Psoas muscle (tissue), 8 donors: Measurements from ENCODE around the gene NTSR2. TPM values are rescaled to one million over a fixed set of nuclear protein-coding genes. Genes with fewer than 3 reads are reported as not detected.

ENCODE experiments used
- ATAC-seq, 4 donors: fragments of 200-7000 bp; cut with Tn5 transposase; one replicate each; pipeline ENCODE4 v1.9.1; 2020; ENCODE audit warnings: moderate library complexity in 3 of 4, mild to moderate bottlenecking in 2 of 4
- DNase-seq, 2 donors: peaks; one replicate each; pipeline ENCODE4 v3.0.0-alpha.2; 2020
- H3K27ac ChIP-seq: fragments of 200-600 bp; one replicate; pipeline ENCODE4 v1.8.0; 2022
- H3K27me3 ChIP-seq, 3 donors: fragments of 200-600 bp in 1 of 3; one replicate each; pipeline versions ENCODE4 v1.6.1 to v1.8.0; 2013 to 2022; ENCODE audit warnings: low read length in 2 of 3, mild to moderate bottlenecking in 2 of 3, moderate library complexity in 1 of 3; ENCODE audit not compliant: insufficient read depth in 3 of 3
- H3K36me3 ChIP-seq, 2 donors: fragments of 200-600 bp in 1 of 2; one replicate each; pipeline versions ENCODE4 v1.6.1 to v1.8.0; 2013 to 2022; ENCODE audit warnings: low read depth in 1 of 2, mild to moderate bottlenecking in 1 of 2, moderate library complexity in 1 of 2; ENCODE audit not compliant: insufficient read depth in 1 of 2
- H3K4me1 ChIP-seq: fragments of 200-600 bp; one replicate; pipeline ENCODE4 v1.8.0; 2022
- H3K4me3 ChIP-seq: fragments of 200-600 bp; one replicate; pipeline ENCODE4 v1.8.0; 2022; ENCODE audit warnings: mild to moderate bottlenecking
- H3K9me3 ChIP-seq: fragments of 200-600 bp; one replicate; pipeline ENCODE4 v1.8.0; 2022
- WGBS, 3 donors: extraction: QIAGEN DNeasy Blood & Tissue Kit; methylation state at CpG; one replicate each; pipeline versions ENCODE4 v1.1.6 to v1.1.7; 2013; 5-methylcytosine and 5-hydroxymethylcytosine counted together
- intact Hi-C, 2 donors: fragments of 100-400 bp; cut with DNase I; formaldehyde crosslinking; loops; one replicate each; pipeline versions ENCODE4 v1.11.0 to v1.14.2; 2022
- polyA plus RNA-seq, 3 donors: library from polyadenylated mRNA; stranded (reverse); fragments of 200-250 nt; gene quantifications; one replicate each; pipeline ENCODE4 v1.2.3, GENCODE V29; 2013
- total RNA-seq, 4 donors: library from RNA; stranded (reverse); fragmentation: NEBNext Ultra II Directional in 2 of 4; extraction: Animal tissue kit (Norgen Biotek cat#: 25700) in 2 of 4; gene quantifications; one replicate each; pipeline versions ENCODE4 v1.2.1 to v1.2.4, GENCODE V29; 2021 to 2023
- TF ChIP-seq, protein P1 (sequence below): fragments of 200-600 bp; IDR thresholded peaks from one replicate; pipeline ENCODE4 v1.8.0; 2022; ENCODE audit warnings: antibody characterized with exemption
- donor health status: healthy with polysubstance abuse.
- donor health status: DM: no; HTN: no; CAD: no; lungs with moderate emphysema.
- donor health status: Bipolar disorder and iron deficiency.
- donor health status: healthy.
- donor health status: DM: yes; HTN: yes; CAD: no.
- donor health status: DM: no; HTN: no; CAD: no.
- donor health status: DM: no; HTN: no; CAD: no.
- donor health status: DM: yes; HTN: yes; CAD: no.

The NTSR2 gene
- total and polyA plus RNA-seq, 7 donors: 0.18 to 0.97 (median 0.35) TPM; not detected in 1

DNA sequence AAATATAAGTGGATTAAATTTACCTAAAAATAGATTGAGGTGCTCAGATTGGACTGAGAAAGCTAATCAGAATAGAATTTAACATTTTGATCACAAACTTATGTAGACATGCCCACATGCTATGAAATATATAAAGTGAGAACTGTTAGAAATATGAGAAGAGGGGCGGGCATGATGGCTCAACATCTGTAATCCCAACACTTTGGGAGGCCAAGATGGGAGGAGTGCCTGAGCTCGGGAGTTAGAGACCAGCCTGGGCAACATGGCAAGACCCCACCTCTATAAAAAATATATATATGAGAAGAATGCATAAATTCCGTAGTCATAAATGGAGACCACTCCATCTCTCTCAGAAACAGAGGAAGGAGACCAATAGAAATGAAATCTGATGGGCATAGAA, 25.7 kb downstream of the NTSR2 start:
- TF ChIP-seq, protein P1, sequence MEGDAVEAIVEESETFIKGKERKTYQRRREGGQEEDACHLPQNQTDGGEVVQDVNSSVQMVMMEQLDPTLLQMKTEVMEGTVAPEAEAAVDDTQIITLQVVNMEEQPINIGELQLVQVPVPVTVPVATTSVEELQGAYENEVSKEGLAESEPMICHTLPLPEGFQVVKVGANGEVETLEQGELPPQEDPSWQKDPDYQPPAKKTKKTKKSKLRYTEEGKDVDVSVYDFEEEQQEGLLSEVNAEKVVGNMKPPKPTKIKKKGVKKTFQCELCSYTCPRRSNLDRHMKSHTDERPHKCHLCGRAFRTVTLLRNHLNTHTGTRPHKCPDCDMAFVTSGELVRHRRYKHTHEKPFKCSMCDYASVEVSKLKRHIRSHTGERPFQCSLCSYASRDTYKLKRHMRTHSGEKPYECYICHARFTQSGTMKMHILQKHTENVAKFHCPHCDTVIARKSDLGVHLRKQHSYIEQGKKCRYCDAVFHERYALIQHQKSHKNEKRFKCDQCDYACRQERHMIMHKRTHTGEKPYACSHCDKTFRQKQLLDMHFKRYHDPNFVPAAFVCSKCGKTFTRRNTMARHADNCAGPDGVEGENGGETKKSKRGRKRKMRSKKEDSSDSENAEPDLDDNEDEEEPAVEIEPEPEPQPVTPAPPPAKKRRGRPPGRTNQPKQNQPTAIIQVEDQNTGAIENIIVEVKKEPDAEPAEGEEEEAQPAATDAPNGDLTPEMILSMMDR: no peak
- Histone ChIP-seq H3K9me3 (no peaks in the 10 kb centered on the region), H3K27ac (no peak overlapping the region), H3K36me3 (peaks cover 0 to 14% of the 10 kb centered on the region in 2 donors), H3K27me3 (no peaks in the 10 kb centered on the region), H3K4me1 (no peaks in the 10 kb centered on the region), H3K4me3 (no peak overlapping the region)
- DNase-seq: no peak
- WGBS, 3 donors: 86 to 87% (median 86%) methylated on average over 3 of the region's 3 CpGs
- no peak for ATAC-seq
- intact Hi-C loops: no loop called here

DNA sequence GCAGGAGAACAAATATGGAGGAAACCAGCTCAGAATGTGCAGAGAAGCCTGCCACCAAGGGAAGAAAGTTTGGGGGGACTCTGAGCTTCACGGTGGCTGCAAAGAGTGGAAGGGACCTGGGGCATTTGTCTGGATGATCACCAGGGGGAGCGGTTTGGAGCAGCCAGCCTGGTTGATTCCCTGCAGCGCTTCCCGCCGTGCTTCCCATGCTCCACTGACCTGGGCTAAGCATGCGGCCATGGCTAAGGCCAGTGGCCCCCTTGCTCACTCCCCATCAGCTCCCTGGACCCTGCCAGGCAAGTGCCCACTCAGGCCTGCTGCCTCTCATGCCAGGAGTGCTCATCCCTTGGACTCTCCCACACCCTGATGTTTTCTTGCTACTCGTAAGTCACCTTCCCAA, 27.0 kb downstream of the NTSR2 start:
- ATAC-seq (no peak), DNase-seq (no peak)
- no peaks in the 10 kb centered on the region for H3K9me3 ChIP-seq
- H3K36me3 ChIP-seq: peaks cover 0 to 22% of the 10 kb centered on the region in 2 donors
- TF ChIP-seq, protein P1: no peak
- H3K27ac ChIP-seq: no peak overlapping the region
- WGBS, 3 donors: 83 to 86% (median 85%) methylated on average over 7 of the region's 7 CpGs
- H3K4me1 ChIP-seq: no peaks in the 10 kb centered on the region
- intact Hi-C loops: no loop called here
- no peaks in the 10 kb centered on the region for H3K27me3 ChIP-seq
- H3K4me3 ChIP-seq: no peak overlapping the region

DNA sequence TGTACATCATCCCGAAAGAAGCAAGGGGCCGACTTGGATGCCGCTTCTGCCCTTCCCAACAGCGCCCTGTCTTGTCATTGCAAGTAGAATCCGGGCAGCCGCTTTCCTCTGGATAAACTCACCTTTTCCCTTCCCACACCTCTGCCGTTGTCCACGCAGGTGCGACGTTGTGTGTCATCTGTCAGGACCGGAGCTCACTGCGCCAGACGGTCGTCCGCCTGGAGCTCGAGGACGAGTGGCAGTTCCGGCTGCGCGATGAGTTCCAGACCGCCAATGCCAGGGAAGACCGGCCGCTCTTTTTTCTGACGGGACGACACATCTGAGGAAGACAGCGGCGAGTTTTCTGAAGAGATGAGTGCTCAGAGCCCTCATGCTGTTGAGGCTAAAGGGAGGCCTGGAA, 29.9 kb downstream of the NTSR2 start:
- Histone ChIP-seq H3K36me3 (peaks cover 0 to 28% of the 10 kb centered on the region in 2 donors), H3K4me1 (no peaks in the 10 kb centered on the region), H3K4me3 (no peak overlapping the region), H3K9me3 (no peaks in the 10 kb centered on the region), H3K27ac (no peak overlapping the region), H3K27me3 (no peaks in the 10 kb centered on the region)
- TF ChIP-seq, protein P1: no peak
- ATAC-seq: no peak
- DNase-seq: no peak
- WGBS, 3 donors: 95 to 97% (median 97%) methylated on average over 27 of the region's 27 CpGs
- intact Hi-C loops: no loop called here

DNA sequence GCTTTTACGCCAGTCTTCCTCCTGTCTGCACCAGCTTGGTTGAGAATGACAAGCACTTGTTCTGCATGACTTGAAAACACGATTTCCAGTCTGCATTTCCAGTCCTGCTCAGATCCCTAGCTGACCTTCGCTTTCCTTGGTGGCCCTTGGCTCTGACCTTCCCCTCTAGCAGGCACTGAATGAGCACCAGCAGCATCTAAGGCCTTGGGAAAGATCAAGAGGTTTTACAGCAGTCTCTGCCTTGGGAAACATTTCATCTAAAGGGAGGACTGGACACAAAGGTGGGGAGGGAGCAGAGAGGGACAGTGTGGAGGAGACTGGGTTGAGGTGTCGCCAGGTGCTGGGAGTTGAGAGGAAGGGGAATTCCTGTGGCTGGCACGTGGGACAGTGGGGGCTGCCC, 30.5 kb downstream of the NTSR2 start:
- ATAC-seq (no peak), DNase-seq (no peak)
- H3K9me3 ChIP-seq: no peaks in the 10 kb centered on the region
- intact Hi-C loops: no loop called here
- TF ChIP-seq, protein P1: no peak
- peaks cover 0 to 34% of the 10 kb centered on the region in 2 donors for H3K36me3 ChIP-seq
- no peak overlapping the region for H3K27ac ChIP-seq
- H3K27me3 ChIP-seq: no peaks in the 10 kb centered on the region
- no peak overlapping the region for H3K4me3 ChIP-seq
- H3K4me1 ChIP-seq: no peaks in the 10 kb centered on the region
- 83 to 88% (median 83%) methylated on average over 5 of the region's 5 CpGs for WGBS, 3 donors

DNA sequence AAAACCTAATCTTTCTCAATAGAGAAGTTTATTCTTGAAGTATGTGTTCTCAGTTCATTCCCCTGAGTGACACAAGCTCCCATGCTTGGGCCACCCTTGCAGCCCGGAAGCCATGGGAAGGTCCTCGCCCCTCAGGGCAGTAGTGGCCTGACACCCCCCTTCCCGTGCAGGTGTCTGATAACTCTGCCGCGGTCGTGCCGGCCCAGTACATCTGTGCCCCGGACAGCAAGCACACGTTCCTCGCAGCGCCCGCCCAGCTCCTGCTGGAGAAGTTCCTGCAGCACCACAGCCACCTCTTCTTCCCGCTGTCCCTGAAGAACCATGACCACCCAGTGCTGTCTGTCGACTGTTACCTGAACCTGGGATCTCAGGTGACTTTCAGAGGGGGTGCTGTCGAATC, 32.4 kb downstream of the NTSR2 start:
- Histone ChIP-seq H3K36me3 (peaks cover 0 to 43% of the 10 kb centered on the region in 2 donors), H3K4me1 (no peaks in the 10 kb centered on the region), H3K27me3 (no peaks in the 10 kb centered on the region), H3K9me3 (no peaks in the 10 kb centered on the region), H3K27ac (no peak overlapping the region), H3K4me3 (no peak overlapping the region)
- no peak for DNase-seq
- ATAC-seq: no peak
- 90 to 93% (median 91%) methylated on average over 15 of the region's 15 CpGs for WGBS, 3 donors
- intact Hi-C loops: no loop called here
- TF ChIP-seq, protein P1: no peak
